ENCODE data around the gene TRIP12. TPM values are rescaled to one million over a fixed set of nuclear protein-coding genes. Genes with fewer than 3 reads are reported as not detected.
"Not testable (repeated sequence)": the region's sequence is repeated elsewhere in the genome, so short reads cannot be mapped to it uniquely, and the experiment has no call there.

TRIP12 gene
- total RNA-seq, 1 experiment from 2014 or later = 167 TPM

- Histone ChIP-seq H3K4me1 (no peaks in the 10 kb centered on the region), H3K27ac (no peak overlapping the region), H3K4me3 (no peak overlapping the region), H3K9me3 (replicated peaks) (no peaks in the 10 kb centered on the region), H3K27me3 (no peaks in the 10 kb centered on the region), H3K36me3 (no peaks in the 10 kb centered on the region)
- DNase-seq = no peak
Measured at GRCh38 chr2:229930656-229931055, 8.8 kb upstream of the TRIP12 start.

GRCh38 chr2:229927817-229928321 lies 6.1 kb upstream of the TRIP12 start:
- no peak for DNase-seq
- Histone ChIP-seq H3K27ac (no peak overlapping the region), H3K9me3 (replicated peaks) (no peaks in the 10 kb centered on the region), H3K27me3 (no peaks in the 10 kb centered on the region), H3K4me1 (no peaks in the 10 kb centered on the region), H3K36me3 (no peaks in the 10 kb centered on the region), H3K4me3 (no peak overlapping the region)

GRCh38 chr2:229925201-229925600 lies 3.4 kb upstream of the TRIP12 start:
- no peaks in the 10 kb centered on the region for H3K4me1 ChIP-seq
- H3K27ac ChIP-seq = no peak overlapping the region

GRCh38 chr2:229924541-229924940 lies 2.7 kb upstream of the TRIP12 start:
- H3K36me3 ChIP-seq; H3K4me3 ChIP-seq; H3K4me1 ChIP-seq; H3K27me3 ChIP-seq; H3K27ac ChIP-seq; H3K9me3 ChIP-seq (replicated peaks); DNase-seq: not testable (repeated sequence)

More at GRCh38 chr2:229925201-229925600, 3.4 kb upstream of the TRIP12 start:
- Histone ChIP-seq H3K36me3 (no peaks in the 10 kb centered on the region), H3K9me3 (replicated peaks) (no peaks in the 10 kb centered on the region), H3K4me3 (no peak overlapping the region), H3K27me3 (no peaks in the 10 kb centered on the region)
- DNase-seq = no peak

GRCh38 chr2:229922449-229923386 lies 909 bp upstream of the TRIP12 start, which contains the start of gene FBXO36:
Gene FBXO36 (plus strand): TSS chr2:229922503. CDS start chr2:229922514, 11 bp downstream.
- peak; percentile 90 to 92 for DNase-seq
- peak within 1 kb of the TSS; percentile 69 for H3K4me3 ChIP-seq
- H3K27me3 ChIP-seq = no peaks in the 10 kb centered on the region
- no peaks in the 10 kb centered on the region for H3K4me1 ChIP-seq
- H3K9me3 ChIP-seq (replicated peaks) = no peaks in the 10 kb centered on the region
- peak within 1 kb of the TSS; percentile 84 for H3K27ac ChIP-seq
- peaks cover 7% of the 10 kb centered on the region for H3K36me3 ChIP-seq

GRCh38 chr2:229921101-229921891 lies 513 bp downstream of the TRIP12 start:
- peak; percentile 86 to 87 for DNase-seq
- Histone ChIP-seq H3K4me1 (no peaks in the 10 kb centered on the region), H3K36me3 (peaks cover 14% of the 10 kb centered on the region), H3K27me3 (no peaks in the 10 kb centered on the region), H3K9me3 (replicated peaks) (no peaks in the 10 kb centered on the region), H3K4me3 (peak overlapping the region; percentile 69), H3K27ac (peak overlapping the region; percentile 67)

- Histone ChIP-seq H3K36me3 (peaks cover 14% of the 10 kb centered on the region), H3K4me1 (no peaks in the 10 kb centered on the region), H3K27ac (no peak overlapping the region), H3K4me3 (peak overlapping the region; percentile 69), H3K9me3 (replicated peaks) (no peaks in the 10 kb centered on the region), H3K27me3 (no peaks in the 10 kb centered on the region)
- no peak for DNase-seq
Measured at GRCh38 chr2:229920011-229920641, 1.7 kb downstream of the TRIP12 start.

- Histone ChIP-seq H3K27me3 (no peaks in the 10 kb centered on the region), H3K4me3 (no peak overlapping the region), H3K36me3 (peaks cover 16% of the 10 kb centered on the region), H3K4me1 (no peaks in the 10 kb centered on the region), H3K9me3 (replicated peaks) (no peaks in the 10 kb centered on the region), H3K27ac (no peak overlapping the region)
- DNase-seq = no peak
Measured at GRCh38 chr2:229917793-229918192, 4.0 kb downstream of the TRIP12 start.

GRCh38 chr2:229914171-229914570 lies 7.6 kb downstream of the TRIP12 start:
- peaks cover 10% of the 10 kb centered on the region for H3K4me1 ChIP-seq
- no peak overlapping the region for H3K27ac ChIP-seq
- peaks cover 16% of the 10 kb centered on the region for H3K36me3 ChIP-seq
- no peaks in the 10 kb centered on the region for H3K27me3 ChIP-seq
- H3K9me3 ChIP-seq (replicated peaks) = no peaks in the 10 kb centered on the region
- no peak overlapping the region for H3K4me3 ChIP-seq
- DNase-seq = no peak

GRCh38 chr2:229910832-229911412 lies 10.9 kb downstream of the TRIP12 start:
- peaks cover 16% of the 10 kb centered on the region for H3K36me3 ChIP-seq
- H3K27me3 ChIP-seq = no peaks in the 10 kb centered on the region
- H3K4me3 ChIP-seq = no peak overlapping the region
- H3K4me1 ChIP-seq = peaks cover 10% of the 10 kb centered on the region
- peak; percentile 44 to 68 for DNase-seq
- H3K9me3 ChIP-seq (replicated peaks) = no peaks in the 10 kb centered on the region
- H3K27ac ChIP-seq = no peak overlapping the region

GRCh38 chr2:229910147-229910831 lies 11.5 kb downstream of the TRIP12 start:
- Histone ChIP-seq H3K9me3 (replicated peaks) (no peaks in the 10 kb centered on the region), H3K27me3 (no peaks in the 10 kb centered on the region), H3K36me3 (peaks cover 21% of the 10 kb centered on the region), H3K4me3 (no peak overlapping the region), H3K27ac (no peak overlapping the region), H3K4me1 (peaks cover 10% of the 10 kb centered on the region)
- peak in 1 of 2 experiments; percentile 64 for DNase-seq

- H3K27ac ChIP-seq = no peak overlapping the region
- DNase-seq = no peak
Measured at GRCh38 chr2:229909090-229909489, 12.7 kb downstream of the TRIP12 start.

GRCh38 chr2:229905601-229906000 lies 16.2 kb downstream of the TRIP12 start:
- DNase-seq = no peak
- peaks cover 33% of the 10 kb centered on the region for H3K36me3 ChIP-seq
- H3K4me1 ChIP-seq = peaks cover 23% of the 10 kb centered on the region
- H3K9me3 ChIP-seq (replicated peaks) = no peaks in the 10 kb centered on the region
- H3K27me3 ChIP-seq = no peaks in the 10 kb centered on the region
- H3K27ac ChIP-seq = no peak overlapping the region
- no peak overlapping the region for H3K4me3 ChIP-seq

More at GRCh38 chr2:229909090-229909489, 12.7 kb downstream of the TRIP12 start:
- Histone ChIP-seq H3K27me3 (no peaks in the 10 kb centered on the region), H3K9me3 (replicated peaks) (no peaks in the 10 kb centered on the region), H3K4me3 (no peak overlapping the region), H3K36me3 (peaks cover 24% of the 10 kb centered on the region), H3K4me1 (peaks cover 10% of the 10 kb centered on the region)

GRCh38 chr2:229903037-229903436 lies 18.8 kb downstream of the TRIP12 start:
- Histone ChIP-seq H3K27me3 (no peaks in the 10 kb centered on the region), H3K9me3 (replicated peaks) (no peaks in the 10 kb centered on the region), H3K4me1 (peaks cover 20% of the 10 kb centered on the region), H3K36me3 (peaks cover 34% of the 10 kb centered on the region), H3K27ac (no peak overlapping the region), H3K4me3 (no peak overlapping the region)
- no peak for DNase-seq

All from SJCRH30 (cell line).